Measurements from ENCODE around the gene STARD9. TPM values are rescaled to one million over a fixed set of nuclear protein-coding genes. Genes with fewer than 3 reads are reported as not detected.
"Not testable (repeated sequence)": the region's sequence is repeated elsewhere in the genome, so short reads cannot be mapped to it uniquely, and the experiment has no call there.

Gene STARD9
- total RNA-seq, 6 experiments from 2014 or later: 0.70 to 3.1 (median 1.5) TPM

DNA sequence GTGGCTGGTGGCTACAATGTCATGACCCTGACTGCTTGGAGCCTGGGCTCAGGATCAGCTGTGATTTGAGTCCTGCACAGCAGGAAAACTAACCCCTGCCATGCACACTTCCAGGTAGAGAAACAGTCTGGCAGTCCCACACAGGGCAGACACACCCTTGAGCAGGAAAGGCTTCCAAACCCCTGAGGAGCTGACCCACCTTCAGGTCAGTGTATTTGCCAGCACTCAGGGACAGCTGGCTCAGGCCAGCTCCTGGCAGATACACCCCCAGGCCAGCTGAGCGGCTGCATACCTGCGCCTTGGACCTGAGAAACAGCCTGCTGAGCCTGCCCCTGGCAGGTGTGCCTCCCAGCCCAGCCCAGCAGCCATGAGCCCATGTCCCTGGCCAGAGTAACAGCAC lies 183.7 kb downstream of the STARD9 start:
- no CpG with 5 or more reads among the region's 2 CpGs for WGBS (ENCODE audit: insufficient coverage, low coverage, low lambda C conversion rate, missing lambda C conversion rate)
- no peak for DNase-seq
- H3K4me1 ChIP-seq: no peaks in the 10 kb centered on the region
- H3K9me3 ChIP-seq: no peaks in the 10 kb centered on the region
- no peak overlapping the region for H3K4me3 ChIP-seq
- peak in 1 of 4 donors; percentile 27 for ATAC-seq
- H3K27ac ChIP-seq: no peak overlapping the region
- no peaks in the 10 kb centered on the region for H3K27me3 ChIP-seq
- TF ChIP-seq, protein P1, sequence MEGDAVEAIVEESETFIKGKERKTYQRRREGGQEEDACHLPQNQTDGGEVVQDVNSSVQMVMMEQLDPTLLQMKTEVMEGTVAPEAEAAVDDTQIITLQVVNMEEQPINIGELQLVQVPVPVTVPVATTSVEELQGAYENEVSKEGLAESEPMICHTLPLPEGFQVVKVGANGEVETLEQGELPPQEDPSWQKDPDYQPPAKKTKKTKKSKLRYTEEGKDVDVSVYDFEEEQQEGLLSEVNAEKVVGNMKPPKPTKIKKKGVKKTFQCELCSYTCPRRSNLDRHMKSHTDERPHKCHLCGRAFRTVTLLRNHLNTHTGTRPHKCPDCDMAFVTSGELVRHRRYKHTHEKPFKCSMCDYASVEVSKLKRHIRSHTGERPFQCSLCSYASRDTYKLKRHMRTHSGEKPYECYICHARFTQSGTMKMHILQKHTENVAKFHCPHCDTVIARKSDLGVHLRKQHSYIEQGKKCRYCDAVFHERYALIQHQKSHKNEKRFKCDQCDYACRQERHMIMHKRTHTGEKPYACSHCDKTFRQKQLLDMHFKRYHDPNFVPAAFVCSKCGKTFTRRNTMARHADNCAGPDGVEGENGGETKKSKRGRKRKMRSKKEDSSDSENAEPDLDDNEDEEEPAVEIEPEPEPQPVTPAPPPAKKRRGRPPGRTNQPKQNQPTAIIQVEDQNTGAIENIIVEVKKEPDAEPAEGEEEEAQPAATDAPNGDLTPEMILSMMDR (IDR thresholded peaks at IDR 0.05): no peak
- TF ChIP-seq POLR2A (IDR thresholded peaks at IDR 0.05): no peak
- intact Hi-C loops (cut with DNase I): no loop called here
- no peaks in the 10 kb centered on the region for H3K36me3 ChIP-seq

DNA sequence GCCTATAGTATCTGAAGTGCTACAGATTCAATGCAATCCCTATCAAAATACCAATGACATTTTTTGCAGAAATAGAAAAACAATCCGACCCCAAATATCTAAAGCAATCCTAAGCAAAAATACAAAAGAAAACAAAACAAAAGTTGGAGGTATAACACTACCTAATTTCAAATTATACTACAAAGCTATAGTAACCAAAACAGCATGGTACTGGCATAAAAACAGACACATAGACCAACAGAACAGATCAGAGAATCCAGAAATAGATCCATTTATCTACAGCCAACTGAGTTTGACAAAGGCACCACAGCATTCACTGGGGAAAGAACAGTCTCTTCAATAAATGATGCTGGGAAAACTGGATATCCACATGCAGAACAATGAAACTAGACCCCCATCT lies 185.4 kb downstream of the STARD9 start:
- no peaks in the 10 kb centered on the region for H3K36me3 ChIP-seq
- 100% methylated on average over 1 of the region's 1 CpG for WGBS (ENCODE audit: insufficient coverage, low coverage, low lambda C conversion rate, missing lambda C conversion rate)
- H3K27me3 ChIP-seq: no peaks in the 10 kb centered on the region
- no peak overlapping the region for H3K4me3 ChIP-seq
- intact Hi-C loops (cut with DNase I): no loop called here
- no peak for TF ChIP-seq POLR2A (IDR thresholded peaks at IDR 0.05)
- TF ChIP-seq, protein P1 (IDR thresholded peaks at IDR 0.05): no peak
- no peak for DNase-seq
- H3K4me1 ChIP-seq: no peaks in the 10 kb centered on the region
- ATAC-seq: no peak
- no peak overlapping the region for H3K27ac ChIP-seq
- no peaks in the 10 kb centered on the region for H3K9me3 ChIP-seq

DNA sequence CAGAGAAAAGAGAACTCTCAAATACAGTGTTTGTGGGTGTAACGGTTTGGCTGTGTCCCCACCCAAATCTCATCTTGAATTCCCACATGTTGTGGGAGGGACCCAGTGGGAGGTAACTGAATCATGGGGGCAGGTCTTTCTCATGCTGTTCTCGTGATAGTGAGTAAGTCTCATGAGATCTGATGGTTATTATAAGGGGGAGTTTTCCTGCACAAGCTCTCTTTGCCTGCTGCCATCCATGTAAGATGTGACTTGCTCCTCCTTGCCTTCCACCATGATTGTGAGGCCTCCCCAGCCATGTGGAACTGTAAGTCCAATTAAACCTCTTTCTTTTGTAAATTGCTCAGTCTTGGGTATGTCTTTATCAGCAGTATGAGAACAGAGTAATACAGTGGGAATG lies 186.4 kb downstream of the STARD9 start:
- H3K4me1 ChIP-seq; DNase-seq; H3K9me3 ChIP-seq; H3K27ac ChIP-seq; H3K27me3 ChIP-seq; H3K4me3 ChIP-seq; H3K36me3 ChIP-seq; ATAC-seq; intact Hi-C loops (cut with DNase I): not testable (repeated sequence)
- WGBS (ENCODE audit: insufficient coverage, low coverage, low lambda C conversion rate, missing lambda C conversion rate): 100% methylated on average over 1 of the region's 2 CpGs

DNA sequence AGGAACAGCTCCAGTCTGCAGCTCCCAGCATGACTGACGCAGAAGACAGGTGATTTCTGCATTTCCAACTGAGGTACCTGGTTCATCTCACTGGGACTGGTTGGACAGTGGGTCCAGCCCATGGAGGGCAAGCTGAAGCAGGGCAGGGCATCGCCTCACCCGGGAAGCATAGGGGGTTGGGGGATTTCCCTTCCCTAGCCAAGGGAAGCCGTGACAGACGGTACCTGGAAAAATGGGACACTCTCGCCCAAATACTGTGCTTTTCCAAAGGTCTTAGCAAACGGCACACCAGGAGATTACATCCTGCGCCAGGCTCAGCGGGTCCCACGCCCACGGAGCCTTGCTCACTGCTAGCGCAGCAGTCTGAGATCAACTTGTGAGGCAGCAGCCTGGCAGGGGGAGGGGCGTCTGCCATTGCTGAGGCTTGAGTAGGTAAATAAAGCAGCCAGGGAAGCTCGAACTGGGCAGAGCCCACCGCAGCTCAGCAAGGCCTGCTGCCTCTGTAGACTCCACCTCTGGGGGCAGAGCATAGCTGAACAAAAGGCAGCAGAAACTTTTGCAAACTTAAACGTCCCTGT lies 188.8 kb downstream of the STARD9 start:
- H3K27ac ChIP-seq; ATAC-seq; H3K4me1 ChIP-seq; DNase-seq; H3K27me3 ChIP-seq; intact Hi-C loops (cut with DNase I); H3K36me3 ChIP-seq; H3K9me3 ChIP-seq; H3K4me3 ChIP-seq: not testable (repeated sequence)
- WGBS (ENCODE audit: insufficient coverage, low coverage, low lambda C conversion rate, missing lambda C conversion rate): 77% methylated on average over 3 of the region's 16 CpGs

DNA sequence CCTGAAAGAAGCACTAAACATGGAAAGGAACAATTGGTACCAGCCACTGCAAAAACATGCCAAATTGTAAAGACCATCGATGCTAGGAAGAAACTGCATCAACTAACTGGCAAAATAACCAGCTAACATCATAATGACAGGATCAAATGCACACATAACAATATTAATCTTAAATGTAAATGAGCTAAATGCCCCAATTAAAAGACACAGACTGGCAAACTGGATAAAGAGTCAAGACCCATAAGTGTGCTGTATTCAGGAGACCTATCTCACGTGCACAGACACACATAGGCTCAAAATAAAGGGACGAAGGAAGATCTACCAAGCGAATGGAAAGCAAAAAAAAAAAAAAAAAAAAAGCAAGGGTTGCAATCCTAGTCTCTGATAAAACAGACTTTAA lies 190.7 kb downstream of the STARD9 start:
- H3K9me3 ChIP-seq; H3K4me3 ChIP-seq; ATAC-seq; H3K4me1 ChIP-seq; intact Hi-C loops (cut with DNase I); DNase-seq; H3K27ac ChIP-seq; H3K27me3 ChIP-seq; H3K36me3 ChIP-seq: not testable (repeated sequence)
- WGBS (ENCODE audit: insufficient coverage, low coverage, low lambda C conversion rate, missing lambda C conversion rate): 71% methylated on average over 4 of the region's 4 CpGs

Other genes starting within 250 kb of the STARD9 start
- 10 to 100 TPM in 3 of 6 experiments, 1 to 10 TPM in 3; 3.2 to 25.9 (median 13.3) TPM for gene CAPN3, start 216.1 kb upstream of the STARD9 start, total RNA-seq
- 10 to 100 TPM; 17.5 to 24.5 (median 20.0) TPM for gene ZNF106, start 84.5 kb upstream of the STARD9 start, total RNA-seq
- gene SNAP23, start 80.0 kb upstream of the STARD9 start, total RNA-seq: 10 to 100 TPM; 20.7 to 30.9 (median 26.9) TPM
- 10 to 100 TPM in 3 of 6 experiments, 1 to 10 TPM in 3; 8.5 to 10.8 (median 10.1) TPM for gene LRRC57, start 26.8 kb upstream of the STARD9 start, total RNA-seq
- 10 to 100 TPM in 3 of 6 experiments, 1 to 10 TPM in 3; 5.8 to 19.5 (median 8.6) TPM for gene HAUS2, start 26.8 kb upstream of the STARD9 start, total RNA-seq
- gene CDAN1, start 161.5 kb downstream of the STARD9 start, total RNA-seq: 1 to 10 TPM; 5.0 to 8.2 (median 6.3) TPM

All from right lobe of liver (tissue), 6 donors.